Mesenchymal stem cell (in vitro differentiated cells and primary cell): ENCODE data around the gene PGK2.

Experiments used
- DNase-seq: peaks from one replicate; pipeline ENCODE4 v3.0.0-alpha.2; 2013
- H2AFZ ChIP-seq: one replicate; pipeline ENCODE4 v1.6.1; 2013; ENCODE audit warnings: low read depth, mild to moderate bottlenecking, control low read depth, inconsistent platforms, low read length, moderate library complexity
- H2AK5ac ChIP-seq: 2 replicates; pipeline ENCODE4 v1.6.1; 2013; ENCODE audit warnings: low read length, moderate library complexity, mild to moderate bottlenecking, inconsistent platforms; ENCODE audit not compliant: severe bottlenecking
- H2BK120ac ChIP-seq: one replicate; pipeline ENCODE4 v1.6.1; 2013; ENCODE audit warnings: low read depth, mild to moderate bottlenecking, inconsistent platforms, low read length, moderate library complexity
- H2BK12ac ChIP-seq, 2 experiments: one replicate each; pipeline ENCODE4 v1.6.1; 2013; ENCODE audit warnings: inconsistent platforms in 2 of 2, low read length in 2 of 2, mild to moderate bottlenecking in 2 of 2, moderate library complexity in 2 of 2, control low read depth in 1 of 2
- H2BK15ac ChIP-seq: one replicate; pipeline ENCODE4 v1.6.1; 2013; ENCODE audit warnings: mild to moderate bottlenecking, low read depth, inconsistent platforms; ENCODE audit not compliant: poor library complexity, severe bottlenecking
- H2BK5ac ChIP-seq: 2 replicates; pipeline ENCODE4 v1.6.1; 2013; ENCODE audit warnings: low read depth, mild to moderate bottlenecking, low read length, control low read depth, inconsistent platforms; ENCODE audit not compliant: poor library complexity, severe bottlenecking
- H3K14ac ChIP-seq, 2 experiments: one replicate each; pipeline ENCODE4 v1.6.1; 2013; ENCODE audit warnings: inconsistent platforms in 2 of 2, low read length in 2 of 2, control low read depth in 1 of 2, mild to moderate bottlenecking in 1 of 2, moderate library complexity in 1 of 2
- H3K18ac ChIP-seq, 2 experiments: one replicate each; pipeline ENCODE4 v1.6.1; 2013; ENCODE audit warnings: inconsistent platforms in 2 of 2, low read length in 2 of 2, control low read depth in 1 of 2, low read depth in 1 of 2, mild to moderate bottlenecking in 1 of 2
- H3K23ac ChIP-seq, 2 experiments: one replicate each; pipeline ENCODE4 v1.6.1; 2013; ENCODE audit warnings: inconsistent platforms in 2 of 2, low read length in 2 of 2, mild to moderate bottlenecking in 2 of 2, moderate library complexity in 2 of 2, control low read depth in 1 of 2
- H3K27ac ChIP-seq: 2 replicates; pipeline ENCODE4 v1.5.1; 2013; ENCODE audit warnings: mild to moderate bottlenecking, moderate library complexity, low read length, control low read depth, inconsistent platforms; ENCODE audit not compliant: poor library complexity, severe bottlenecking
- H3K27me3 ChIP-seq, 2 experiments: 2 replicates each; pipeline versions ENCODE4 v1.6.1 to v1.7.0; 2013; ENCODE audit warnings: low read length in 2 of 2, mild to moderate bottlenecking in 2 of 2, moderate library complexity in 2 of 2, control low read depth in 1 of 2, inconsistent platforms in 1 of 2; ENCODE audit not compliant: control insufficient read depth in 1 of 2, insufficient read depth in 1 of 2
- H3K36me3 ChIP-seq, 2 experiments: 2 replicates each; pipeline versions ENCODE4 v1.6.1 to v1.7.0; 2013; ENCODE audit warnings: low read length in 2 of 2, control low read depth in 1 of 2, inconsistent platforms in 1 of 2, low read depth in 1 of 2, mild to moderate bottlenecking in 1 of 2; ENCODE audit not compliant: insufficient read depth in 2 of 2, control insufficient read depth in 1 of 2
- H3K4ac ChIP-seq, 2 experiments: one replicate each; pipeline ENCODE4 v1.6.1; 2013; ENCODE audit warnings: inconsistent platforms in 2 of 2, low read length in 2 of 2, mild to moderate bottlenecking in 2 of 2, moderate library complexity in 2 of 2, control low read depth in 1 of 2, low read depth in 1 of 2
- H3K4me1 ChIP-seq: 2 replicates; pipeline ENCODE4 v1.6.1; 2013; ENCODE audit warnings: low read depth, low read length, control low read depth; ENCODE audit not compliant: control insufficient read depth, insufficient read depth
- H3K4me2 ChIP-seq: 2 replicates; pipeline ENCODE4 v1.6.1; 2013; ENCODE audit warnings: low read length, mild to moderate bottlenecking, inconsistent platforms; ENCODE audit not compliant: poor library complexity, severe bottlenecking
- H3K4me3 ChIP-seq, 2 experiments: 2 replicates each; pipeline versions ENCODE4 v1.5.1 to v1.7.0; 2013; ENCODE audit warnings: low read length in 2 of 2, mild to moderate bottlenecking in 2 of 2, control low read depth in 1 of 2, low read depth in 1 of 2; ENCODE audit not compliant: insufficient read depth in 1 of 2
- H3K79me1 ChIP-seq: replicated peaks from 2 replicates; pipeline ENCODE4 v1.6.1; 2013; ENCODE audit warnings: mild to moderate bottlenecking, control low read depth, low read length, inconsistent platforms; ENCODE audit not compliant: poor library complexity, severe bottlenecking
- H3K9ac ChIP-seq: 2 replicates; pipeline ENCODE4 v1.7.0; 2013; ENCODE audit warnings: mild to moderate bottlenecking, low read length, moderate library complexity
- H3K9me3 ChIP-seq: 2 replicates; pipeline ENCODE4 v1.7.0; 2013; ENCODE audit warnings: mild to moderate bottlenecking, low read length; ENCODE audit not compliant: control insufficient read depth
- H4K8ac ChIP-seq: one replicate; pipeline ENCODE4 v1.6.1; 2013; ENCODE audit warnings: inconsistent platforms, mild to moderate bottlenecking, low read length, moderate library complexity
- H4K91ac ChIP-seq: one replicate; pipeline ENCODE4 v1.6.1; 2013; ENCODE audit warnings: mild to moderate bottlenecking, low read length, inconsistent platforms
- WGBS: methylation state at CpG from one replicate; pipeline ENCODE4 v1.1.7; 2013; ENCODE audit warnings: mixed read lengths; 5-methylcytosine and 5-hydroxymethylcytosine counted together

PGK2 gene

GRCh38 chr6:49815166-49815565 lies 28.1 kb upstream of the PGK2 start:
- Histone ChIP-seq H2BK12ac (no peak overlapping the region), H3K4me2 (no peak overlapping the region), H3K18ac (no peak overlapping the region), H3K4ac (no peak overlapping the region), H3K9ac (no peak overlapping the region), H2BK15ac (no peak overlapping the region), H3K23ac (no peak overlapping the region), H3K4me1 (no peaks in the 10 kb centered on the region), H2AK5ac (no peak overlapping the region), H2AFZ (no peak overlapping the region), H3K79me1 (no peaks in the 10 kb centered on the region), H3K9me3 (no peaks in the 10 kb centered on the region), H3K4me3 (no peak overlapping the region), H2BK5ac (no peak overlapping the region), H4K8ac (no peak overlapping the region), H2BK120ac (no peak overlapping the region), H3K27me3 (no peaks in the 10 kb centered on the region), H3K14ac (no peak overlapping the region), H3K36me3 (no peaks in the 10 kb centered on the region), H4K91ac (no peak overlapping the region), H3K27ac (no peak overlapping the region)
- no peak for DNase-seq
- WGBS, result 100% methylated on average over 1 of the region's 2 CpGs

GRCh38 chr6:49813248-49813647 lies 26.2 kb upstream of the PGK2 start:
- Histone ChIP-seq H2BK15ac (no peak overlapping the region), H3K4me1 (no peaks in the 10 kb centered on the region), H3K9ac (no peak overlapping the region), H2BK12ac (no peak overlapping the region), H4K91ac (no peak overlapping the region), H2AFZ (no peak overlapping the region), H3K18ac (no peak overlapping the region), H3K27ac (no peak overlapping the region), H4K8ac (no peak overlapping the region), H3K36me3 (no peaks in the 10 kb centered on the region), H3K23ac (no peak overlapping the region), H3K4me2 (no peak overlapping the region), H3K27me3 (no peaks in the 10 kb centered on the region), H2AK5ac (no peak overlapping the region), H2BK120ac (no peak overlapping the region), H3K4ac (no peak overlapping the region), H2BK5ac (no peak overlapping the region), H3K4me3 (no peak overlapping the region), H3K14ac (no peak overlapping the region), H3K9me3 (no peaks in the 10 kb centered on the region), H3K79me1 (no peaks in the 10 kb centered on the region)
- WGBS, result 77% methylated on average over 2 of the region's 2 CpGs
- no peak for DNase-seq

GRCh38 chr6:49806145-49806544 lies 19.1 kb upstream of the PGK2 start:
- Histone ChIP-seq H2BK120ac (no peak overlapping the region), H3K36me3 (no peaks in the 10 kb centered on the region), H3K4me3 (no peak overlapping the region), H3K4me1 (no peaks in the 10 kb centered on the region), H3K4ac (no peak overlapping the region), H4K91ac (no peak overlapping the region), H2BK5ac (no peak overlapping the region), H2BK15ac (no peak overlapping the region), H3K27me3 (no peaks in the 10 kb centered on the region), H3K23ac (no peak overlapping the region), H4K8ac (no peak overlapping the region), H2AFZ (no peak overlapping the region), H3K79me1 (no peaks in the 10 kb centered on the region), H2AK5ac (no peak overlapping the region), H3K18ac (no peak overlapping the region), H3K9me3 (no peaks in the 10 kb centered on the region), H3K27ac (no peak overlapping the region), H2BK12ac (no peak overlapping the region), H3K9ac (no peak overlapping the region), H3K4me2 (no peak overlapping the region), H3K14ac (no peak overlapping the region)
- DNase-seq, result no peak
- WGBS, result 90% methylated on average over 4 of the region's 4 CpGs

DNA sequence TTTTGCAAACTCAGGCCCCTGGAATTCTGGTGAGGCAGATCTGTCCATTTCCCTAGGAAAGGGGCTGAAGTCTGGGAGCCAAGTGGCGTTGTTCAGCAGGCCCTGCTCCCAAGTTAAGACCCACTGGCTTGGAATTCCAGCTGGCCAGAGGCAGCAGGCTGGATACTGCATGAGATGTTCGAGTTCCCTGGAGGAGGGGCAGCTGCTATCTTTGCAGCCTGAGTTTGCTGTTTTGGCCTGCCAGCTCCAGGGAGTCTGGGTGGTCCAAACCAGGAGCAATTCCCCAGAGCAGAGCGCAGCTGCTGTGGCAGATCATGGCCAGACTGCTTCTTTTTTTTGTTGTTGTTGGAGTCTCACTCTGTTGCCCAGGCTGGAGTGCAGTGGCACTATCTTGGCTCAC lies 18.2 kb upstream of the PGK2 start:
- Histone ChIP-seq H2BK5ac (no peak overlapping the region), H3K4me1 (no peaks in the 10 kb centered on the region)

More for the DNA sequence above, 18.2 kb upstream of the PGK2 start:
- H3K36me3 ChIP-seq, result no peaks in the 10 kb centered on the region
- H3K79me1 ChIP-seq, result no peaks in the 10 kb centered on the region
- H3K27me3 ChIP-seq, result no peaks in the 10 kb centered on the region
- no peak overlapping the region for H3K23ac ChIP-seq
- no peak overlapping the region for H4K91ac ChIP-seq
- H4K8ac ChIP-seq, result no peak overlapping the region
- no peak for DNase-seq
- no peak overlapping the region for H3K4me2 ChIP-seq
- H2AFZ ChIP-seq, result no peak overlapping the region
- 44% methylated on average over 3 of the region's 3 CpGs for WGBS
- no peak overlapping the region for H3K18ac ChIP-seq
- no peak overlapping the region for H3K4me3 ChIP-seq
- H2AK5ac ChIP-seq, result no peak overlapping the region
- no peak overlapping the region for H3K14ac ChIP-seq
- H3K27ac ChIP-seq, result no peak overlapping the region
- no peak overlapping the region for H2BK120ac ChIP-seq
- H3K9me3 ChIP-seq, result no peaks in the 10 kb centered on the region
- H3K9ac ChIP-seq, result no peak overlapping the region
- H2BK12ac ChIP-seq, result no peak overlapping the region
- H3K4ac ChIP-seq, result no peak overlapping the region
- no peak overlapping the region for H2BK15ac ChIP-seq
